OCI-LY1 (cell line): ENCODE data around the gene EME2.

Experiments
- EZH2 ChIP-seq: fragments of 200-600 bp; sonication (generic), shearing (Covaris generic); IDR thresholded peaks from 2 replicates; pipeline ENCODE4 v1.8.0; 2017; ENCODE audit warnings: borderline replicate concordance, mixed run types, mild to moderate bottlenecking, antibody characterized with exemption, low read length, moderate library complexity, mixed read lengths
- TF ChIP-seq, protein P1 (sequence below): fragments of 200-600 bp; sonication (generic), shearing (Covaris generic); IDR thresholded peaks from 2 replicates; pipeline ENCODE4 v1.5.1; 2017; ENCODE audit warnings: mild to moderate bottlenecking, antibody characterized with exemption, low read length, moderate library complexity, mixed read lengths

DNA sequence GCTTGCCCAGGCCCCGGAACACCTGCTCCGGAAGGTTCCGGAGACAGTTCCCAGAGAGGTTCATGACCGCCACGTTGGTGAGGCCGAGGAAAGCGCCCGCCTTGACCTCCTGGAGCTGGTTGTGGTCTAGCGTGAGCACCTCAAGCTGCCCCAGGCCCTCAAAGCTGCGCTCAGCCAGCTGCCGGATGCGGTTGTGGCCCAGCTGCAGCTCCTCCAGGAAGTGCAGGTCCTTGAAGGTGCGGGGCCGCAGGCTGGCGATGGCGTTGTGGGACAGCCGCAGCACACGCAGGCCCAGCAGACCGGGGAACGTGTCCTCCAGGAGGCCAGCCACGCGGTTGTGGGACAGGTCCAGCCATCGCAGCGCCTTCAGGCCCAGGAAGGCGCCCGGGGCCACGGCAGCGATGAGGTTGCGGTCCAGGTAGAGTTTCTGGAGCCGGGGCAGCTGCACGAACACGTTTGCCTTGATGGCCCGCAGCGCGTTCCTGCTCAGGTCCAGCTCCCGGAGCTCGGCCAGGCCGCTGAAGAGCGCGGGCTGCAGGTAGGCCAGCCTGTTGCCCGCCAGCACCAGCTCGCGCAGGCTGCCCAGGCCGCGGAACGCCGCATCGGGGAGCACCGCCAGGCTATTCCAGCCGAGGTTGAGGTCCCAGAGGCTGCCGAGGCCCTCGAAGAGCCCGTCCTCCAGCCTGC lies 18.8 kb downstream of the EME2 start:
- no peak for TF ChIP-seq EZH2
- TF ChIP-seq, protein P1, sequence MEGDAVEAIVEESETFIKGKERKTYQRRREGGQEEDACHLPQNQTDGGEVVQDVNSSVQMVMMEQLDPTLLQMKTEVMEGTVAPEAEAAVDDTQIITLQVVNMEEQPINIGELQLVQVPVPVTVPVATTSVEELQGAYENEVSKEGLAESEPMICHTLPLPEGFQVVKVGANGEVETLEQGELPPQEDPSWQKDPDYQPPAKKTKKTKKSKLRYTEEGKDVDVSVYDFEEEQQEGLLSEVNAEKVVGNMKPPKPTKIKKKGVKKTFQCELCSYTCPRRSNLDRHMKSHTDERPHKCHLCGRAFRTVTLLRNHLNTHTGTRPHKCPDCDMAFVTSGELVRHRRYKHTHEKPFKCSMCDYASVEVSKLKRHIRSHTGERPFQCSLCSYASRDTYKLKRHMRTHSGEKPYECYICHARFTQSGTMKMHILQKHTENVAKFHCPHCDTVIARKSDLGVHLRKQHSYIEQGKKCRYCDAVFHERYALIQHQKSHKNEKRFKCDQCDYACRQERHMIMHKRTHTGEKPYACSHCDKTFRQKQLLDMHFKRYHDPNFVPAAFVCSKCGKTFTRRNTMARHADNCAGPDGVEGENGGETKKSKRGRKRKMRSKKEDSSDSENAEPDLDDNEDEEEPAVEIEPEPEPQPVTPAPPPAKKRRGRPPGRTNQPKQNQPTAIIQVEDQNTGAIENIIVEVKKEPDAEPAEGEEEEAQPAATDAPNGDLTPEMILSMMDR: no peak
